ENCODE data around the gene MPV17.

The MPV17 gene, protein sequence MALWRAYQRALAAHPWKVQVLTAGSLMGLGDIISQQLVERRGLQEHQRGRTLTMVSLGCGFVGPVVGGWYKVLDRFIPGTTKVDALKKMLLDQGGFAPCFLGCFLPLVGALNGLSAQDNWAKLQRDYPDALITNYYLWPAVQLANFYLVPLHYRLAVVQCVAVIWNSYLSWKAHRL

DNA sequence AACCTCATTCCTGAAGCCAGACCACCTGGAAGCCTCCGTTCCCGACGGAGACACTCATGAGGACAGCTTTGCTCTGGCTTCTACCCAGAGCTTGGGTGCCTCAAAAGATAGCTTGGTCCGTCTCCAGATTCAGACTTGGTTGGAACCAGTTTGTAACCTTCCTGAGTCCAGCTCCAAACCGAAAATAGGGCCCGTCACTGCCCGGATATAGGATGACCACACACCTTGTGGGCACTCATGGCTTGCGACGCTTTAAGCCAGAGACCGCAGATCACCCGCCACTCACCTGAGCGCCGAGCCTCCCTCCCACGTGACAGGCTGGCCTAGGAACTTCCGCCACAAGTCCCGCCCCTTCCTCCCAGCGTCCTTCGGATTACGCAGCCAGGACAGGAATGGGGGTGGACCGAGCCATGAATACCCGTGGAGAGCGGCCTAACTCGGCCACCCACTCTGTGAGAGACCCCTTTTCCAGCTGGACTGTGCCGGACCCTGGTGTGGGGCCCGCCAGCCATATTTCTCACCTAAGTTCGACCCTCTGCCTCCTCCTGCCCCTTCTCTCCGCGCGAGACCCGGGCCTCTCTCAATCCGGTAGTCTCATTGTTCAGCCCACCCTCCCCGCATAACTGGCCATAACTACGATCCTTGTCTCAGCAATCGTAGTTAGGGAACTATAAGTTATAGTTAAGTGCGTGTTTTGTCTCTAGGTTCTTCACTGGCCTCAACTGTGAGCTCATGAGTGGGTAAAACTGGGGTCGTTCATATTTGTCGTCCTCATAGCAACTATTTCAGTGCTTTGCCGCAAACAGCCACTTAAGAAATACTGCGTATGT lies at the start of gene MPV17:
MPV17 (minus strand) TSS at position 332 of the 830 bp plus-strand sequence. CDS start 580 bp downstream, outside the sequence.
- peak within 1 kb of the TSS; percentile 85 for H3K4me3 ChIP-seq (ENCODE audit: low read depth, low read length)
- no peak for TF ChIP-seq CTCF (IDR thresholded peaks at IDR 0.05; ENCODE audit: low read depth, low read length)

DNA sequence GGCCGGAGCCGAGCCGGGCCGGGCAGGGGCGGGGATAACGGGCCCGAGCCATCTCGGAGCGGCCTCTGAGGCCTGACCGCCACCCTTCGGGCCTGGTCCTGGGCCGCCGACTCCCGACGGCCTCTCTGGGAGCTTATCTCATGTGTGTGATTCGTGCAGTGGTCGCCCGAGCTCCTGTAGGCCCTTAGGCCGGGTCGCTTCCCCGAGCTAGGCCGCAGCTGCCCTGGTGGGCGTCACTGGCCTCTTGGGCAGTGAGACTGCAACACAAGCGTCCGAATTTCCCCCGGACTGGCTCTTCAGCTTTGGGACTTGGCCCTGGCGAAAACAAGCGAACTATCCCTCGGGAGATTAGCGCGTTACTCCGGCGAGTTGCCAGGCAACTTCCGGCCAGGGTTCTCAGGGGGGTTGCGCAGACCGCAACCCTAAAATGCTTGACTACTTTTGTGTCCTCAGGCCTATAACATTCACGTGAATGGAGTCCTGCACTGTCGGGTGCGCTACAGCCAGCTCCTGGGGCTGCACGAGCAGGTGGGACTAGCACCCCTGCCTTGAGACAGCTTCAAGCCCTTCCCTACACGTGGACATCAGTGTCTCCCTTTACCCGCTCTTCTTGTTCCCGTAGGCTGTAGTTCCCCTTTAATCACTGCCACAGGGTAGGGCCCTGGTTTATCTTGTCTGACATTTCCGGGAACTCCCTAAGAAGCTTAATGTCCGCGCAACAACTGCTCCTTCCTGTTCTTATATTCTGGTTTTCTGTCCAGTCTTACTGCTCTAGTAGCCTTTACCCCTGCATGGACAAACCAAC lies 48.1 kb upstream of the MPV17 start:
- no peak for TF ChIP-seq CTCF (IDR thresholded peaks at IDR 0.05; ENCODE audit: low read depth, low read length)
- H3K4me3 ChIP-seq (ENCODE audit: low read depth, low read length): peak overlapping the region; percentile 94

DNA sequence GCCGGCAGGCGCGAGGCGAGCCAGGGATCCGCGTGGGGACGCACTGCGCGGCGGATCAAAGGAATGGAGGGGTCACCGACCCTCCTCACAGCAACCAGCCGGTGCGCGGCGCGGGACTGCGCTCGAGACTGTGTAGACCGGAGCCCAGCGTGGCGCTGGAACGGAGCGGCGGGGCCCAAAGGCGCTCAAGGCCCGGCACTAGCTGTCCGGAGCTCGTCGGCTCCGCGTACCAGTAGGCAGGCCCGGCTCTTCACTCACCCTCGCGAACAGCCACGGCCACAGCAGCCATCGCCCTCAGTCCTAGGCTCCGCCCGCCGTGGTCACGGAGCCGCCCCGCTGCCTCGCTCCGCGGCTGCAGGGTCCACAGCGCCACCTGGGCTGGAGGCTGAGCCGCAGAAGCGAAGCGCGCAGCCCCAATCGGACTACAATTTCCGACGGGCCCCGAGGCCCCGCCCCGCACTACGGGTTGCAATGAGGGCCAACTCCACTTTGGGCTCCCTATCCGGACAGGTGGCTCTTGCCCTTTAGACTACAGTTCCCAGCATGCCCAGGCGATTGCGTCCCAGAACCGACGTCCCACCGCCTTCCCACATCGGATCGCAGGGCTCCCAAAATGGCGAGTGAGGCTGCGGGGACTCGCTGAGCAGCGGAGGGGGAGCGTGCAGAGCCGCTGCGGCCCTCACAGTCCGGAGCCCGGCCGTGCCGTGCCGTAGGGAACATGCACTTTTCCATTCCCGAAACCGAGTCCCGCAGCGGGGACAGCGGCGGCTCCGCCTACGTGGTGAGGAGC lies 47.3 kb upstream of the MPV17 start, which contains the start of the genes EIF2B4 and SNX17:
EIF2B4 (minus strand) TSS at position 313 of the 790 bp plus-strand sequence; CDS start at position 289, 24 bp downstream.
SNX17 (plus strand) TSS at position 591 of the 790 bp plus-strand sequence; CDS start at position 719, 128 bp downstream.
- H3K4me3 ChIP-seq (ENCODE audit: low read depth, low read length): peak within 1 kb of the TSS; percentile 94
- TF ChIP-seq CTCF (IDR thresholded peaks at IDR 0.05; ENCODE audit: low read depth, low read length): peak; percentile 62

GRCh38 chr2:27369471-27370025 lies 46.7 kb upstream of the MPV17 start:
- peak overlapping the region; percentile 94 for H3K4me3 ChIP-seq (ENCODE audit: low read depth, low read length)
- TF ChIP-seq CTCF (IDR thresholded peaks at IDR 0.05; ENCODE audit: low read depth, low read length): no peak

GRCh38 chr2:27363933-27364332 lies 41.0 kb upstream of the MPV17 start:
- TF ChIP-seq CTCF (IDR thresholded peaks at IDR 0.05; ENCODE audit: low read depth, low read length): no peak
- no peak overlapping the region for H3K4me3 ChIP-seq (ENCODE audit: low read depth, low read length)

GRCh38 chr2:27362678-27363420 lies 40.0 kb upstream of the MPV17 start:
- H3K4me3 ChIP-seq (ENCODE audit: low read depth, low read length): no peak overlapping the region
- TF ChIP-seq CTCF (IDR thresholded peaks at IDR 0.05; ENCODE audit: low read depth, low read length): no peak

Measured in WI38 (cell line).